HG02970 (cell line): ENCODE data around the gene SYT6.

Experiments
- ATAC-seq: cut with Tn5 transposase; IDR thresholded peaks from one replicate; pipeline ENCODE4 v1.9.1; 2021; ENCODE audit warnings: mild to moderate bottlenecking, moderate library complexity, moderate number of reproducible peaks; ENCODE audit not compliant: unreplicated experiment, low FRiP score

Gene SYT6, protein sequence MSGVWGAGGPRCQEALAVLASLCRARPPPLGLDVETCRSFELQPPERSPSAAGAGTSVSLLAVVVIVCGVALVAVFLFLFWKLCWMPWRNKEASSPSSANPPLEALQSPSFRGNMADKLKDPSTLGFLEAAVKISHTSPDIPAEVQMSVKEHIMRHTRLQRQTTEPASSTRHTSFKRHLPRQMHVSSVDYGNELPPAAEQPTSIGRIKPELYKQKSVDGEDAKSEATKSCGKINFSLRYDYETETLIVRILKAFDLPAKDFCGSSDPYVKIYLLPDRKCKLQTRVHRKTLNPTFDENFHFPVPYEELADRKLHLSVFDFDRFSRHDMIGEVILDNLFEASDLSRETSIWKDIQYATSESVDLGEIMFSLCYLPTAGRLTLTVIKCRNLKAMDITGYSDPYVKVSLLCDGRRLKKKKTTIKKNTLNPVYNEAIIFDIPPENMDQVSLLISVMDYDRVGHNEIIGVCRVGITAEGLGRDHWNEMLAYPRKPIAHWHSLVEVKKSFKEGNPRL

DNA sequence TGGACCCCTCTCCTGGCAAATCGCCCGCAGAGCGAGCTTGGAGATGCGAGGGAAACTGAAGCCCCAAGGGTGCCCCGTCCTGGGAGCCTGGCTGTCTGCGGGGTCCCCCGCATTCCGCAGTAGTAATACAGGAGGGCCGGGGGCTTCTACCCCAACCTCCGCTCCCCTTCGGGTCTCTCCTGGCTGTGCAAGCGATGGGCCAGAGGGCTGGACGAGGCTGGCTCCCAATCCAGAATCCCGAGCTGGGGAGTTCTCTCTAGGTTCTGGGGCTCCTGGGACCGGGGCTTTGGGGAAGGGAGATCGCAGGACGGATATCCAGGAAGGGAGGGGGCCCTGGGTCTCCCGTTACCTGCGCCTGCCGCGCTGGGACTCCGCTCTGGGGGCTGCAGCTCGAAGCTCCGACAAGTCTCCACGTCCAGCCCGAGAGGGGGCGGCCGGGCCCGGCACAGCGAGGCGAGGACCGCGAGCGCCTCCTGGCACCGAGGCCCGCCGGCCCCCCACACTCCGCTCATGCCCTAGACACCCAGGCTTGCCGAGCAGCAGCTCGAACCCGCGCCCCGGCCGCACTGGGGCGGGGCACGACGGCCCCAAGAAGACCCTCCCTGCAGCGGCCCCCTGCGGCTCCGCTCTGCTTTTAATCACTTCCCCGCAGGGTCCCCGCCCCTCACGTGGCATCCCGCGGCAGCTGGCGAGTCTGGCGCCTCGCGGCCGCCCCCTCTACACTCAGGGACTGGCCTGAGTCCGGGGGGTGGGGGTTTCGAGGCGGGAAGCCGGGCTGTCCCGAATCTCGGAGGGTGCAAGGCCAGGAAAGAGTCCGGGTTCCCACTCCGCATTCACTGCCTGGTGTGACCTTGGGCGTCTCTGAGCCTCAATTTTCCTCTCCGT is at the start of gene SYT6:
Gene SYT6 (minus strand): TSS at position 609 of the 885 bp plus-strand sequence. CDS start 97 bp downstream, at position 512.
- no peak for ATAC-seq

DNA sequence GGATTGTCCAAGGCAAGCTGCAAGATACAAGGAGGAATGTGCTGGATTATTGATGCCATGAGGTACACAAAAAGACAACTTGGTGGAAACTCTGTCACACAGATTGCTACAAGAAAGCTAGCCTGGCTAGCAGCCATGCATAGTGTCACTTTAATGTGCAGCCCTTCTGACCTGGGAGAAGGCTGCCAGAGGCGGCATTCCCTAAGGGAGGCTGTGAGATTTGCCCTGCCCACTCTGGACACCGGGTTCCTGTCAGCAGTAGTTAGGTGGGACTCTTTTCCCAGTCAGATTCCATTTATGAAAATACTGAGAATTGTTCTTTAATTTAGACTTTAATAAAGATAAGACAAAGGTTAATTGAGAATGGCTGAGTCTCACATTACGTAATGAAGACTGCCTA is 47.8 kb upstream of the SYT6 start:
- no peak for ATAC-seq

DNA sequence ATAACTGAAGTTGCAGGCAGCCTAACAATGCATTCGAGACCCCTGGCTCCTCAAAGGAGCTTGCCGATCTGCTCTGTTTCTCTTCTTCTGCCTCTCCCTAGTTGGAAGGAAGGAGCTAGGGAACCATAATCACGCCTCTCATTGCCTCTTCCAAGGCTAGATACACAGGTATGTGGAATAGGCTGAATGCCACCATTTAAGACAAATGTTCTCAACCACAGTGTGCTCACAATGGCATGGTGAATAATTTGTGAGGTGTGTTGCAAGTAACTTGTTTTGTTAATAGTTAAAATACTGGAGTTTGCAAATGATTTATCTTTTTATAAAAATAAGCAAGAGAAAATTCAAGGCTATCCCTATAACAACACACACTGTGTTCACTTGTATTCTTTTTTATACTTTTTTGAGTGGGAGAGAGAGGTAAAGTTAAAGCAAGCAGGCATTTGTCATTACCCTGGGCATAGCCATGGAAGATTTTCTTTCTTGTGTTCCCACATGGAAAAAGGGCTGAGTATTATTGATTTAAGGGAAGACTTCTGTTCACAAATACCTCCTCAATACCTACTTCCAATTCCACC is 45.4 kb upstream of the SYT6 start:
- ATAC-seq = no peak

DNA sequence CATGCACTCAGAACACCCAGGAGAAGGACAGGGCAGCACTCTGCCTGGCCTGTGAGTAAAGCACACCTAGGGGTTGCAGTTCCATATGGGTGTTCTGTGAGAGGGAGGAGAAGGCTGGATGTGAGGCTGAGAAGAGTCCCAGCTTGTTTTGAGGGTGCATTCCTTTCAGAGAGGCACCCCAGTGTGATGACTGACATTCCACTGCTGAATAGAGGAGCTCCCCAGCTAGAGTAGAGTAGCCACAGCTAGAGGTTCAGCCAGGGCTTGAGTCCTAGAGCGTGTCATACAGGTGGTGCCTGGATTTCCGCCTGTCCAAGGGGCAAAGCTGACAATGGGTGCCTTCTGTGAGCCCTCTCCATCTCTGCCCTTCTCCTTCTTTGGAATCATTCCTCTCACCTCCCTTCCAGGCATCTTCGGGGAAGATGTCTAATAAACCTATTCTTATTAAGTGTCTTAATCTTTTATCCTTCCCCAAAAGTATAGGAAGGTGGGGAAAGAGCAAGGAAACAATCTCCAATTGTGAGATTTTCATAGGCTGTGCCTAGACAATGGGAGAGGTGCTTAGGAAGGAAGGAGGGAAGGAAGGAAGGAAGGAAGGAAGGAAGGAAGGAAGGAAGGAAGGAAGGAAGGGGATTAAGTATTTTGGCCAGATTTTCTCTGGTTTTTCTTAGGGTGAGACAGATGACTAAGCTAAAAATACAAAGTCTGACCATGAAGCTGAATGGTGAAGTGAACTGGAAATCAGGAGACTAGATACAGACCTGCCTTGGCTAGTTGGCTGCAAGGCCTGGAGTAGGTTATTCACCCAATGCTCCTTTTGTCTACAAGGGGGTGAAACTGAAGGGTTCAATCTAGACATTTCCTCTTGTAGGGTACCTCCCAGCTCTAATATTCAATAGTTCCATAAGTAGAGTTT is 43.6 kb upstream of the SYT6 start:
- no peak for ATAC-seq

DNA sequence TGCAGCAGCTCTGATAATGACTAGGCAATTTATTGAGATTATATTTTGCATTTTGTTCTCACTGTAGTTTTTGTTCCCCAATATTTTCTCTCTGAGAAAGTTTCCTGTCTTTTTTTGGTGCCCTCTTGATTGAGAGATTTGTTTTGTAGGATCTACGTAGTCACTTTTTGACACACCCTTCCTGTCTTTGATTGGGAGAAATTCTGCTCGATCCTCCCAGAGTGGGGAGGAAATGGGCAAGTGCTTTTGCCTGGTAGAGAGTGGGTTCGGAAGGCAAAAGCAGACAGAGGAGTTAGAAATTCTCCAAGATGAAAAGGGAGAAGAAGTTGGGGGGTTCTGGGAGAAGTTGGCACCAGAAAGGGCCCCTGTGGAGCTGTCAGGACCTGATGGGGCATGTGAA is 42.1 kb upstream of the SYT6 start:
- no peak for ATAC-seq

DNA sequence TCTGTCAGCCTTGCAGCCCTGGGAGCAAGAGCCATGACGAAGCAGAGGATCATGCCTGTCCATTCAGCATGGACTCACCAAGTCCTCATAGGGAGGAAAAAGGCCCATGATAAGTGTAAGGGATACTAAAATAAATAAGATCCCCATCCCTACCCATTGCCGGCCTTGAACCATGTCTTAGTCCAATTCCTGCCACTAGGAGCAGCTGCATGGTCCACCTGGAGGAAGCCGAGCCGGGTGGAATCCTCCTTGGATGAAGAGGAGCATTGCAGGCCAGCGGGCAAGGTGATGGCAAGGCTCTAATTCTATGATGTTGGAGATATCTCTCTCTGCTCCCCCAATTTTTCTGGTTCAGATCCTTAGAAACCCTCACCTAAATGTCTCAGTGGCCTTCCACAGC is 38.7 kb upstream of the SYT6 start:
- no peak for ATAC-seq

DNA sequence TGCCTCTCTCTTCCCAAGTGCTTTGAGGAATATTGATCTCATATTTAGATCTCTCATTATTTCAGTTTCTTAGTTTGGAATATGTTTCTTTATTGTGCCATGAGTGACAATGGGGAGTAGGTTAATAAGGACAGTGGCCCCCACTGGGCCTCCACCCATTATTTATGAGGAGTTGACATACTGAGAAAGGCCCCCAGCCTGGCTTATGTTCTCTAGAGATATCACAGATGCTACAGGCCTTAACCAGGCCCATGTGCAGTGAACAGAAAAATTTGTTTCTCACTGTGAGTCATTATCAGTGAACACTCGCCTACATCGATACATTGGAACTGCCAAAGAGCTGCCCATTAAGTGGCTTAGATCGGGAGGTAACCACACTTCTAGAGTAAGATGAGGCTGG is 35.7 kb upstream of the SYT6 start:
- ATAC-seq = no peak

DNA sequence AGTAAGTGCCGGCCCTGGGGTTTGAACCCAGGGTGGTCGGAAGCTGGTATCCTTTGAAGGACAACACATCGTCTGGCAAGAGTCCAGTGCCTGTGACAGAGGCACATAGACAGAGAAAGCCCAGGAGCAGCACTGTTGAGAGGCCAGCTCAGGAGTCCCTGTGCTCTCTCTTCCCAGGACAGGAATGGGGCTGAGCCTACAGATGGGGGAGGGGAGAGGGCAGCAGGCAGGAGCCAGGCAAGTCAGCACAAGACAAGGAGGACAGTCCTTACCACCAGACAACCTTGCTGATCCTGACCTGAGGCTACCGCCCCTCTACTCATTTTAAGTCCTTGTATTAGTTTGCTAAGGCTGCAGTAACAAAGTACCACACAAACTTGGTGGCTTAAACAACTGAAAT is 27.7 kb upstream of the SYT6 start:
- ATAC-seq = no peak

DNA sequence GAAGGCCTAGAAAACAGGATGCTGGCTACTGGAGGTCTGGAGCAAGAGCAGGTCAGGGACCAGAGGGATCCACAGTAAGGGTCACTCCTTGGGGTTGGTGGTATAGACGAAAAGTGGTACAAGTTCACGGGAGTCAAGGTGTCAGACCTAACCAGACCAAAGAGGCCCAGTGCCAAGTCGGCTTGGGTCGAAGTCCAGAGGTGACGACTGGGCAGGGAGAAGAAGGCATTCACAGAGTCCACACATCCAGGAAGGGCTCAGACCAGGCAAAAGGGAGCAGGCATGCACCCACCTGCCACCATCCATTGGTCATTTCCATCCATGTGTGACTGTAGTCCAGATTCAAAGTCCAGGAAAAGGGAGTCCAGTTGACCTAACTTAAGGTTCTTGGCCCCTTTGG is 27.1 kb upstream of the SYT6 start:
- no peak for ATAC-seq

DNA sequence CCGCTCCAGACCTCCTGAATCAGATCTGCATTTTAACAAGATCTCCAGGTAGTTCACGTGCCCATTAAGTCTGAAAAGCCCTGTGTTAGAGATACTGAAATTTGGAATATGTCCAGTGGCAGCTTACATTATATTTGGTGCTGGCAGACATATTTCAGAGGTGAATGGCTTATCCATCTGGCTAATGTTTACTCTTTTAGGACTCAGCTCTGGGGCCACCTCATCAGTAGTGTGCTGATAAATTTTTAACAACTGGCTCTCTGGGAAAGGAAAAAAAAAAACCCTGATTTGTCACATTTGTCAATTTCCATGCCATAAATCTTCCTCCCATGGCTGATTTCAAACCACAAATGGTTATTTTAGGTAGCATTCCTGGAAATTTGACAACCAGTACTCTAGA is 25.3 kb upstream of the SYT6 start:
- ATAC-seq = no peak

DNA sequence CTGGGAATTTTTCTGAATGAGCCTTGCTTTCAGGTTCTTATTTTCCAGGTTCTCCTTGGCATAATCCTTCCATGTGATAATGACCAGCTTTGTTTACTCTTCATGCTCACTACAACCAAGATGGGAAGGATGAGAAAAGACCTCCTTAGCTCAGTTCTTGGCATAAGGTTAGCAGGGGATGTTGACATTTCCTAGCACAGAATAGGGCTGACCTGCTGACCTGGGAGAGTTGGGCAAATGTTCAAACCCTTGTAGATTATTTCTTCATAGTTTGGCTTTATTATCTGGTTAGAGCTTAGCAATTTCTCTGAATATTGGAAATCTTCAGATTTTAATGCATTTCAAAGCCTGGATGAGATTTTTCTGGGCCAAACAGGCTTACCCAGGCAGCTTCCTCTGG is 23.6 kb upstream of the SYT6 start:
- ATAC-seq = no peak

DNA sequence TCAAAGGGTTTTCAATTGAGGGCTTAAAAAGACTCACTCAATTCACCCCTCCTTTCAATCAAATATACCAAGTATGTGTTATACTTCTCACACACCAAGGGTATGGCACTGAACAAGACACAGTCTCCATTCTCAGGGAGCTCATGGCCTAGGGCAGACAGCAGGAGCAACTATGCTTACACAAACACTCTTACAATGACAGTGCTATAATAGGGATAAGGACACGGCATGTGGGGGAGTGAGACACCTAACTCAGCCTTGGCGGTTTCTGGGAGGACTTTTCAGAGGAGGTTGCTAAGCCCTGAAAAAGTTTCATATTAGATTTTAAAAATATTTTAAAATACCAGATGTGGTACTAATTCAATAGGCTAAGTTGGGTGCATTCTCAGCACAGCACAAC is 22.7 kb upstream of the SYT6 start:
- ATAC-seq = no peak

DNA sequence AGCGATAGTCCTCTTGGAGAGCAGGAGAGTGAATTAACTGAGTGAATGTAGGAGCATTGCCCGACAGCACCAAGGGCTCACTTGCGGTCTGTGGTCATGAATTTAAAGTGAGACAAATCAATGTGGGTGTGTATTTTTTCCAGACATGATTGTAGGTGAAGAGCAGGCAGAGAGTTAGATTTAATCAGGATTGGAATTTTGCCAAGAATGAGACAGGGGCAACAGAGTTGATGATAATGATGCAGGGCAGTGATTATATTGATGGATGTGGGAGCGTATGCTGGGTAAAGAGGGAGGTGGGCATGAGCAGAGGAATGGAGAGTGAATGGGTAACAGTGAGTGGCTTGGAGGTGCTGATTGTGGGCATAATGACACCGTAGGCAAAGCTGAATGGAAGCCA is 20.0 kb upstream of the SYT6 start:
- no peak for ATAC-seq

DNA sequence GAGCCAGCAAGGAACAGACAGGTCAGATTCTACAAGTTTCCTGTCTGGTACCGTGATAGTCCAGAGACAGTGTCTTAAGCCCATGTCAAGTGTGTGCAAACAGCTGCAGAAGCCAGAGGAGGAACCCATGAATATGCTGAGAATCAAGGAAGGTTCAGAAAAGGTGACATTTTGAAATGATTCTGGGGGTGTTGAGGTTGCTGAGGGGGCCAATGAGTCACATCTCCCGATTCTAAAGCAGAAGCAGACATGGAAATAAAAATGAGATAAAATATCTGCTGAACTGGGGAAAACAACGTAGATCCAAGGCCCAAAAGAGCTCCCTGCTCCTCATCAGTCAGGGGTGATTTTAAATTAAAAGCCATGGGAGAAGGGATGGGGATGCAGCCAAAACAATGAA is 15.8 kb upstream of the SYT6 start:
- ATAC-seq = no peak

DNA sequence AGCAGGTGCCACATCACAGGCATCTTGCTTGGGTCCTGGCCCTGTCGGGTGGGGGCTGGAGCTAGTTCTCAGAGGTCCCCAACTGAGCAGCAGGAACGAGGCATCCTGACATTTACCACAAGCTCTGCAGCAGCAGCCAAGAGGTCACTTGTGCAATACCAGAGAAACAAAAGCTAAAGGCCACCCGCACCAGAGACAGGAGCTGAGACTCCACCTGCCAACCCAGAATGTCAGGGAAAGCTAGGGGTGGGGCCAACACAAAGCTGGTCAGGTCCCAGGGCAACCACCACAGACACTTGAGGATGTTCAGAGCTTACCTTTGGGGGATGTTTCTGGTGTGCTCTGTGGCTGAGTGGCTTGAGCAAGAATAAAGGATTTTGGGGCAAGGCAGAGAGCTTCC is 13.6 kb upstream of the SYT6 start:
- no peak for ATAC-seq

DNA sequence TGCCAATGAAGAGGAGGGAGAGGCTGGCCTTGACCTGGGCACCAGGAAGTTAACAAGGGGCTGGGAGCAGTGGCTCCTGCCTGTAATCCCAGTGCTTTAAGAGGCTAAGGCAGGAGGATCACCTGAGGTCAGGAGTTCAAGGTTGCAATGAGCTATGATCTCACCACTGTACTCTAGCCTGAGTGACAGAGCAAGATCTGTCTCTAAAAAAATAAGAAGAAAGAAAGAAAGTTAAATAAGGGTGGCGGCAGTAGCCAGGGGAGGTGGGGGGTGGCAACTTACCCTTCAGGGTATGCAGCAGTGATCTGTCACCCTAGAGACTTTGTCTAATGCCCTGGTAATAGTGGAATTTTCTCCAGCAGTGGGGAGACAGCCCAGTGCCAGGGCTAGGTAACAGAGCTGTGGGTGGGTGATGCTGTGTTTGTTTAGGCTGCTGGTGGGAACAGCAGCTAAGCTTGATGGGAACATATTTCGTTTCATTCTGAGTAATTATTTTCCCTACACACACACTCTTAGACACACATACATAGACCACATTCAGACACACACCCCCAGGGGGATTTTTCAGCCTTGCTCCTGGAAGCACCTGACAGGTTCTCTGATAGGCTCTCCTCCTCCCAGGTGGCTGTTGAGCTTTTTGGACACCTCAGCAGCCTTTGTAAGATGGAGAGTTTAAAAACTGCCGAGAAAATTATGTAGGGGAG is 11.3 kb upstream of the SYT6 start:
- no peak for ATAC-seq

DNA sequence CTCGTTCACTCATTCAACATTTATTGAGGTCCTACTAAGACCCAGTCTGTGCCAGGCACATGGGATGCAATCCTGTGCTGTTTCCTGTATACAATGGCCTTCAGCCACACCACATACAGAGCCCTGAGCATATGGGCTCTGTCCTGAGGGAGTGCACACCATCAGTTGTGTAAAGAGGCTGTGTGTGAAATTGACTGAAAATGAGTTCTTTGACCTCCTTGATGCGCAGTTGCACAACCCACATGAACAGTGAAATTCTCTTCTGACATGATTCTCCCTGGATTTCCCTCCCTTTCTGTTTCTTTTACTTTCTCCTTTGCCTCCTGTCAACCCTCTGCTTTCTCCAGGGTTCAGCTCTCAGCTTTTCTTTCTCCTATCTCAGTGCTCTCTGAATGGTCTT is 6.3 kb upstream of the SYT6 start:
- no peak for ATAC-seq

DNA sequence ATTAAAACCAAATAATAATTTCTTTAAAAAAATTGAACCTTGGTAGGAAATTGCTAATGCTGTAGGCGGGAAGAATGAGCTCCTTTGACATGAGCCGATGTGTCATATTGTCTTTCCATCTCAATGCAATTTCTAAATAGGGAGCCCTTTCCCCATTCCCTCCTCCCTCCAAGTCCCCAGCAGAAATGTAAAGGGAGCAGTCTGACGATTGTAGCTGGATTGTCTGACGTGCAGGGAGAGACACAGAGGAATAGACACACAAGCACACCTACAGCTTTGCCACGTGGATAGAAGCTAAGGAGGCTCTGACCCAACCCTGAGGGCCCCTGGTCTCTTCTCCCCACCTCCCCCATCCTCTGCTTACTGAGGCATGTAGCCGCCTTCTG is 3.6 kb upstream of the SYT6 start:
- ATAC-seq = no peak

DNA sequence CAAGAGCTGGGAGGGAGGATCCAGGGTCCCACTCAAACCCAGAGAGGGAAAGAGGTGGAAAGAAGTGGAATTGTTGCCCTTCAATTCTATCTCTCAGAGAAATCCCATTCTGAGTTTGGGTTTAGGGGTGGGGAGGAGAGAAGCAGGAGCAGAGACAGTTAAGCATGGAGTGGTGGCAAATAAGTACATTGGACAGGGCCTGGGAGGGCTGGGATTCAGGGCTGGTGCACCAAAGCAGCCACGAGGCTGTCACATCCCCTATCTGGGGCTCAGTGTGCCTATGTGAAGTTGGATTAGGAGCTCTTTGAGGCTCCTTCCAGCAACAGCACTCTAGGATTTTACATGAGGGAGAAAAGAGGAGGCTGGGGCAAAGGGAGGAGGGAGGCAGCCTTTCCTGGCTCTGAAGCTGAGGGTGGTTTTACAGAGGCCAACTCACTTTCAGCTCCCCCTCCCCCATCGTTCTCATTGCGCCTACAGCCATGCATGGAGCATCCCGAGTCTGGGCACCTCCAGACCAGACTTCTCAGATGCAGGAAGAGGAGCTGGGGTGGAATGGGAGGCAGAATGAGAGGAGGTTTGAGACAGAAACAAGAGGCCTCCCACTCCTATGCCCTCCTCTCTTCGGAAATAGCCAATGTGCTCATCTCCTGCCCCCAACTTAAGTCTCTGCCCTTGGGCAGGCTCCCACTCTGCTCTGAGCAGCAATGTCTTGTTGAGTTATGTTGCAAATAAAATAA is 3.0 kb upstream of the SYT6 start:
- ATAC-seq = no peak
